ENCODE results near the gene USP17L30.
"Not testable (repeated sequence)": the region's sequence is repeated elsewhere in the genome, so short reads cannot be mapped to it uniquely, and the experiment has no call there.

The USP17L30 gene

GRCh38 chr4:9334358-9334757, 28.6 kb upstream of the USP17L30 start, which contains the start of gene USP17L26:
Gene USP17L26, plus strand, starts transcription at chr4:9334658. Its CDS starts 0 bp downstream, at chr4:9334658.
- H4K8ac ChIP-seq (ENCODE audit: low read depth, low read length); H3K27me3 ChIP-seq (ENCODE audit: insufficient read depth, low read length): not testable (repeated sequence)

DNA sequence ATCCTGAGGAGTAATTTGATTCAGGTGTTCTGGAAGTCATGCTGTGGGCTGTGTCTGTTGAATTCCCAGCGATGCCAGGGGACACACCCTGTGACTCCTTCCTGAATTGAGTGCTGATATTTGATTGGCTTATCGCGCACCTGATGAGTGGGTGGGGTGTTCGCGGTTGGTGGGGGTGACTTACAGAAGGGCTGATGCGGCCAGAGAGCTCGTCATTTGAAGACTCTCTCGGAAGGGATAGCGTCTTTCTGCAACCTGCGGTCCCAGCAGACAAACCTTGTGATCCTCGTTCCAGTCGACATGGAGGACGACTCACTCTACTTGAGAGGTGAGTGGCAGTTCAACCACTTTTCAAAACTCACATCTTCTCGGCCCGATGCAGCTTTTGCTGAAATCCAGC, 23.8 kb upstream of the USP17L30 start, which contains the start of gene USP17L5:
USP17L5 (plus strand) TSS at position 301 of the 400 bp plus-strand sequence; CDS start at position 301, 0 bp downstream.
- whole genome bisulfite sequencing (ENCODE audit: extremely low coverage, insufficient coverage, insufficient read length): no CpG with 5 or more reads among the region's 15 CpGs
- H3K14ac ChIP-seq (ENCODE audit: low read length); H4K8ac ChIP-seq (ENCODE audit: low read depth, low read length); H3K27ac ChIP-seq (ENCODE audit: low read depth, low read length); H3K79me2 ChIP-seq (ENCODE audit: control insufficient read depth, insufficient read depth, low read length, poor library complexity); H3K79me1 ChIP-seq (ENCODE audit: low read length); H3K27me3 ChIP-seq (ENCODE audit: insufficient read depth, low read length); H3K9me3 ChIP-seq (ENCODE audit: insufficient read depth, low read depth, low read length); H4K12ac ChIP-seq (ENCODE audit: low read depth, low read length); H2BK12ac ChIP-seq (ENCODE audit: low read length); H3K4me3 ChIP-seq (ENCODE audit: low read depth, low read length); H3K18ac ChIP-seq (ENCODE audit: low read length); H2BK120ac ChIP-seq (ENCODE audit: insufficient read depth, low read length, poor library complexity); H2AK5ac ChIP-seq (ENCODE audit: low read length); H2AFZ ChIP-seq (ENCODE audit: insufficient read depth, low read length, poor library complexity); H3K36me3 ChIP-seq (ENCODE audit: control insufficient read depth in 1 of 2, insufficient read depth in 2 of 2, low read length in 2 of 2); H3K23ac ChIP-seq (ENCODE audit: low read length); H2BK5ac ChIP-seq (ENCODE audit: low read depth, low read length, poor library complexity); DNase-seq; H3K9ac ChIP-seq (ENCODE audit: low read length); H3K4ac ChIP-seq (ENCODE audit: low read depth, low read length); H3K4me1 ChIP-seq (ENCODE audit: control insufficient read depth in 1 of 2, insufficient read depth in 2 of 2, low read length in 2 of 2); H4K91ac ChIP-seq (ENCODE audit: low read depth, low read length); H3K4me2 ChIP-seq (ENCODE audit: low read length): not testable (repeated sequence)

More at GRCh38 chr4:9334358-9334757, 28.6 kb upstream of the USP17L30 start, which contains the start of gene USP17L26:
- H2AK5ac ChIP-seq (ENCODE audit: low read length); H3K4ac ChIP-seq (ENCODE audit: low read depth, low read length); H3K4me2 ChIP-seq (ENCODE audit: low read length); H3K27ac ChIP-seq (ENCODE audit: low read depth, low read length); H3K18ac ChIP-seq (ENCODE audit: low read length); H3K14ac ChIP-seq (ENCODE audit: low read length); DNase-seq; H3K9ac ChIP-seq (ENCODE audit: low read length); H3K36me3 ChIP-seq (ENCODE audit: control insufficient read depth in 1 of 2, insufficient read depth in 2 of 2, low read length in 2 of 2); H3K79me1 ChIP-seq (ENCODE audit: low read length); H3K4me1 ChIP-seq (ENCODE audit: control insufficient read depth in 1 of 2, insufficient read depth in 2 of 2, low read length in 2 of 2); H2BK120ac ChIP-seq (ENCODE audit: insufficient read depth, low read length, poor library complexity); H3K9me3 ChIP-seq (ENCODE audit: insufficient read depth, low read depth, low read length); H3K79me2 ChIP-seq (ENCODE audit: control insufficient read depth, insufficient read depth, low read length, poor library complexity); H4K91ac ChIP-seq (ENCODE audit: low read depth, low read length); H3K23ac ChIP-seq (ENCODE audit: low read length); H4K12ac ChIP-seq (ENCODE audit: low read depth, low read length); H2AFZ ChIP-seq (ENCODE audit: insufficient read depth, low read length, poor library complexity); H3K4me3 ChIP-seq (ENCODE audit: low read depth, low read length); H2BK12ac ChIP-seq (ENCODE audit: low read length); H2BK5ac ChIP-seq (ENCODE audit: low read depth, low read length, poor library complexity): not testable (repeated sequence)
- no CpG with 5 or more reads among the region's 15 CpGs for WGBS (ENCODE audit: extremely low coverage, insufficient coverage, insufficient read length)

DNA sequence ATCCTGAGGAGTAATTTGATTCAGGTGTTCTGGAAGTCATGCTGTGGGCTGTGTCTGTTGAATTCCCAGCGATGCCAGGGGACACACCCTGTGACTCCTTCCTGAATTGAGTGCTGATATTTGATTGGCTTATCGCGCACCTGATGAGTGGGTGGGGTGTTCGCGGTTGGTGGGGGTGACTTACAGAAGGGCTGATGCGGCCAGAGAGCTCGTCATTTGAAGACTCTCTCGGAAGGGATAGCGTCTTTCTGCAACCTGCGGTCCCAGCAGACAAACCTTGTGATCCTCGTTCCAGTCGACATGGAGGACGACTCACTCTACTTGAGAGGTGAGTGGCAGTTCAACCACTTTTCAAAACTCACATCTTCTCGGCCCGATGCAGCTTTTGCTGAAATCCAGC, 19.1 kb upstream of the USP17L30 start, which contains the start of gene USP17L27:
USP17L27 (plus strand) TSS at position 301 of the 400 bp plus-strand sequence; CDS start at position 301, 0 bp downstream.
- not testable (repeated sequence) for H3K9me3 ChIP-seq (ENCODE audit: insufficient read depth, low read depth, low read length); H4K8ac ChIP-seq (ENCODE audit: low read depth, low read length); H3K18ac ChIP-seq (ENCODE audit: low read length); H3K79me2 ChIP-seq (ENCODE audit: control insufficient read depth, insufficient read depth, low read length, poor library complexity); H3K79me1 ChIP-seq (ENCODE audit: low read length); H3K27ac ChIP-seq (ENCODE audit: low read depth, low read length); H2BK12ac ChIP-seq (ENCODE audit: low read length); H3K27me3 ChIP-seq (ENCODE audit: insufficient read depth, low read length); H3K36me3 ChIP-seq (ENCODE audit: control insufficient read depth in 1 of 2, insufficient read depth in 2 of 2, low read length in 2 of 2); H2AFZ ChIP-seq (ENCODE audit: insufficient read depth, low read length, poor library complexity); H2AK5ac ChIP-seq (ENCODE audit: low read length); H3K4me2 ChIP-seq (ENCODE audit: low read length); DNase-seq; H2BK5ac ChIP-seq (ENCODE audit: low read depth, low read length, poor library complexity); H3K4ac ChIP-seq (ENCODE audit: low read depth, low read length); H3K23ac ChIP-seq (ENCODE audit: low read length); H3K9ac ChIP-seq (ENCODE audit: low read length); H3K4me1 ChIP-seq (ENCODE audit: control insufficient read depth in 1 of 2, insufficient read depth in 2 of 2, low read length in 2 of 2); H2BK120ac ChIP-seq (ENCODE audit: insufficient read depth, low read length, poor library complexity); H4K12ac ChIP-seq (ENCODE audit: low read depth, low read length); H3K14ac ChIP-seq (ENCODE audit: low read length); H4K91ac ChIP-seq (ENCODE audit: low read depth, low read length); H3K4me3 ChIP-seq (ENCODE audit: low read depth, low read length)
- WGBS (ENCODE audit: extremely low coverage, insufficient coverage, insufficient read length): no CpG with 5 or more reads among the region's 15 CpGs

GRCh38 chr4:9348593-9348992, 14.3 kb upstream of the USP17L30 start, which contains the start of gene USP17L28:
Gene USP17L28, plus strand, starts transcription at chr4:9348893. Its CDS starts 0 bp downstream, at chr4:9348893.
- no CpG with 5 or more reads among the region's 15 CpGs for WGBS (ENCODE audit: extremely low coverage, insufficient coverage, insufficient read length)
- not testable (repeated sequence) for H3K18ac ChIP-seq (ENCODE audit: low read length); H4K8ac ChIP-seq (ENCODE audit: low read depth, low read length); H3K23ac ChIP-seq (ENCODE audit: low read length); H2AK5ac ChIP-seq (ENCODE audit: low read length); H3K36me3 ChIP-seq (ENCODE audit: control insufficient read depth in 1 of 2, insufficient read depth in 2 of 2, low read length in 2 of 2); H2AFZ ChIP-seq (ENCODE audit: insufficient read depth, low read length, poor library complexity); H3K4ac ChIP-seq (ENCODE audit: low read depth, low read length); H3K27me3 ChIP-seq (ENCODE audit: insufficient read depth, low read length); H2BK5ac ChIP-seq (ENCODE audit: low read depth, low read length, poor library complexity); H4K12ac ChIP-seq (ENCODE audit: low read depth, low read length); H3K79me2 ChIP-seq (ENCODE audit: control insufficient read depth, insufficient read depth, low read length, poor library complexity); H3K4me2 ChIP-seq (ENCODE audit: low read length); H3K4me1 ChIP-seq (ENCODE audit: control insufficient read depth in 1 of 2, insufficient read depth in 2 of 2, low read length in 2 of 2); H4K91ac ChIP-seq (ENCODE audit: low read depth, low read length); H2BK120ac ChIP-seq (ENCODE audit: insufficient read depth, low read length, poor library complexity); DNase-seq; H3K4me3 ChIP-seq (ENCODE audit: low read depth, low read length); H3K27ac ChIP-seq (ENCODE audit: low read depth, low read length); H3K14ac ChIP-seq (ENCODE audit: low read length); H2BK12ac ChIP-seq (ENCODE audit: low read length); H3K79me1 ChIP-seq (ENCODE audit: low read length); H3K9ac ChIP-seq (ENCODE audit: low read length); H3K9me3 ChIP-seq (ENCODE audit: insufficient read depth, low read depth, low read length)

Data from trophoblast cell (in vitro differentiated cells and primary cell).